NCI-H146 (cell line): ENCODE measurements around the gene LRP10.
"Not testable (repeated sequence)": the region's sequence is repeated elsewhere in the genome, so short reads cannot be mapped to it uniquely, and the experiment has no call there.

Source experiments
- DNase-seq: peaks from one replicate; lab custom pipeline; 2025; lab: John Stamatoyannopoulos, UW

Gene LRP10

DNA sequence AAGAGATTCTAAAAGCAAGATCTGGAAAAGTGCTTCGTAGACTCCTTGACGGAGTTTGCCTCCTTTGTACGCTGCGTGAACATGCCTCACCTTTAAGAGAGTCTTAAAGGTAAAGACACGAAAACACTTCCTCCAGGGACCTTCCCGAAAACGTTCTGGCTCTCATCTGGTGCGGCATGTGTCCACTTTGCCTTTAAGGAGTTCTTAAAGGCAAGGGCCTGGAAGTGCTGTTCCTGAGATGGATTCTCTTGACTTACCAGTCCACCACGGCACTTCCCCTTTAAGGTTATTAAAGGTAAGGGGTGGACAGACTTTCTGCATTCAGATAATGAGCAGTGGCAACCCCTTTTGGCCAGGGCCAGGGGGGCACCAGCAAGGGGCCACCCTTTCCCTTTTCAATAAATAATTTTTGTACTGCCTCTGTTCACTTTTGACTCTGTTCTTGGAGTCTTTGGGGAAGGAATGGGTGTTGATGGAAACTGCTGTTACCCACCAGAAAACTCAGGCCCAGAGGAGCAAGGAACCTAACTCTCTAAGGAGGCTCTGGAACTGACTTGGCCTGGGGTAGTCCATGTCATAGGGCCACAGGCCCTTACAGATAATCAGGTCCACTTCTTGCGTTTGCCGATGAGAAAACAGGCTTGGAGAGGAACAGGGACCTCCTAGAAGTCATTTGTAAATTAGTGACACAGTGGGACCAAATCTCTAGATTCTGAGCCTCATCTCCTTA is 15.9 kb downstream of the LRP10 start:
- peak; percentile 95 for DNase-seq

- DNase-seq: no peak
Measured at GRCh38 chr14:22887990-22888378, 16.4 kb downstream of the LRP10 start.

DNA sequence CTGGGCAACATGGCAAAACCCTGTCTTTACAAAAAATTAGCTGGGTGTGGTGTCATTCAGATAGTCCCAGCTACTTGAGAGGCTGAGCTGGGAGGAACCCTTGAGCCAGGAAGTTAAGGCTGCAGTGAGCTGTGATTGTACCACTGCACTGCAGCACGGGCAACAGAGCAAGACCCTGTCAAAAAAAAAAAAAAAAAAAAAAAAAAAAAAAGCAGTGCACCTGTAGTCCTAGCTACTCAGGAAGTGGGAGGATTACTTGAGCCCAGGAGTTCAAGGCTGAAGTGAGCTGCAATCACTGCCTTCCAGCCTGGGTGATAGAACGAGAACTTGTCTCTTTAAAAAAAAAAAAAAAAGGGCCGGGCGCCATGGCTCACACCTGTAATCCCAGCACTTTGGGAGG is 17.1 kb downstream of the LRP10 start:
- DNase-seq: no peak

DNA sequence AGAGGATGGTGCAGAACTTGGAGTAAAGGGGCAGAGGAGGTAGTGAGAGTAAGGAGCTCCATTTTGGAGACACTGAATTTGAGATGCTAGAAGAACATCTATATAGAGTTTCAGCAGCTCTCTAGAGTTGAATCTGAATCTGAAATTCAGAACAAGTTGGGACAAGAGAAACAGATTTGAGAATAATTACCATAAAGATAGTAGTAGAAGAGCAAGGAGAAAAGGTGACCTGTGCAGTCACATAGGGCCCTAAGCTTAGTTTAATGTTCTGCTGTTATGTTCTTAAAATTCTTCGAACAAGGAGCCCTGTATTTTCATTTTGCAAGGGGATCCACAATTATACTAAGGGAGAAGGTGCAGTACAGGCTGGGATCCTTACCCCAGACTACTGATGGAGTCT is 18.9 kb downstream of the LRP10 start:
- no peak for DNase-seq

GRCh38 chr14:22892488-22892887 is 20.9 kb downstream of the LRP10 start:
- DNase-seq: no peak

DNA sequence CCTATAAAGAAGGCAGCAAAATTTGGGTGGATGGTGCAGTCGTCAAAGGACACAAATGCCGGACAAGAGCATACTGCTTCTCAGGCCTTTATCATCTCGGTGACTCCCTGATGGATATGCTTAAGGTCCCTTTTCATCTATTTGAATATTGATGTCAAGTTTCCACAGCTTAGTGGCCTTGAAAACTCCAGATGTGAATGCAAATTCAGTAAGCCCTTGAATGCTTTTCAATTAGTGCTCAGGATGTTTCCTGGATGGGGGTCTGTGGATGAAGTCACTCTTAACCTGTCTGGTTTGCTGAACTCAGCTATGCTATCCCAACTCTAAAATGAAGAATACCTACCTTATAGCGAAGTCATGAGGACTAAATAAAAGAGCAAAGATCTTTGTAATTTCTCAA is 22.2 kb downstream of the LRP10 start:
- DNase-seq: no peak

DNA sequence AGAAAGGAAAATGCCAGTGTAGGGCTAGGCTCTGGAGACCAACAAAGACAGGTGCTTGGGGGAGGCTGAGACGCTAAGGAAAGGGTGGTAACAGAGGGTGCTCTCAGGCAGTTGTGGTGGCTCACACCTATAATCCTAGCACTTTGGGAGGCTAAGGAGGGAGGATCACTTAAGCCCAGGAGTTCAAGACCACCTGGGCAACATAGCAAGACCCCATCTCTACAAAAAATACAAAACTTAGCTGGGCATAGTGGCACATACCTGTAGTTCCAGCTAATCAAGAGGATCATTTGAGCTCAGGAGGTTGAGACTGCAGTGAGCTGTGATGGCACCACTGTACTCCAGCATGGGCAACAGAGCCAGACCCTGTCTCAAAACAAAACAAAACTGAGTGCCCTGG is 23.9 kb downstream of the LRP10 start:
- no peak for DNase-seq

DNA sequence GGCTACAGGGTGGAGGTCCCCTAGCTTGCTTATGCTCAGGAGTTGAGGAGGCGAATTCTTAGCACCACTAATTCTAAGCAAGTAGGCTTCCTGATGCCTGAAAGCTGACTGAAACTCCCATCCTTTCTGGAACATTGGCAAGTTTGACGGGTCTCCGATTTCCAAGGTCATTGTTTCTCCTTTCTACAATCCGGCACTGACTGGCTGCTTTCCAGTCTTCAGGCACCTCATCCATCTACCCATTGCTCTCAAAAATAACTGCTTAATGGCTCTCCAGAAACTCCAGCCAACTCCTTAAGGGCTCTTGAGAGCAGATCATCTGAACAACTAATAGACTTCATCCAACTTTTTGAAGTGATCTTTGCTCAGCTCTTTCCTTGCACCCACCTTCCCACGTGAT is 24.8 kb downstream of the LRP10 start:
- DNase-seq: no peak

DNA sequence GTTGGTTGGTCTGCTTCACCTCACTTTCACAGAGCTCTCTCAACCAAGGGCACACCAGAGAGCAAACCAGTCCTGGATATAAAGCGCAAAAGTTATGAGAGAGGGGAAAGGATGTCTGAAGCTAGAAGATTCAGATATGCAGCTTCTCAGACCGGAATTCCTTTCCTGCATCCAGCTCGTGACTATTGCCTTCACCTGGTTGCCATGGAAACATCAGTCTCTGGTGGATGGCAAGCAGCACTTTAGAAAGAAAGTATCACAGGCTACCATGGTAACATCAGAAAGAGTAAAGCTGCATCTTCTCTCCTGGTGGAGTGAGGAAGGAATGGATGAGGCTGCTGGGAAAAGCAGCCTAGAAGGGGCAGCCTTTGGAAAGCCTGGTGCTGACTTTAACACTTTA is 25.2 kb downstream of the LRP10 start:
- DNase-seq: no peak

DNA sequence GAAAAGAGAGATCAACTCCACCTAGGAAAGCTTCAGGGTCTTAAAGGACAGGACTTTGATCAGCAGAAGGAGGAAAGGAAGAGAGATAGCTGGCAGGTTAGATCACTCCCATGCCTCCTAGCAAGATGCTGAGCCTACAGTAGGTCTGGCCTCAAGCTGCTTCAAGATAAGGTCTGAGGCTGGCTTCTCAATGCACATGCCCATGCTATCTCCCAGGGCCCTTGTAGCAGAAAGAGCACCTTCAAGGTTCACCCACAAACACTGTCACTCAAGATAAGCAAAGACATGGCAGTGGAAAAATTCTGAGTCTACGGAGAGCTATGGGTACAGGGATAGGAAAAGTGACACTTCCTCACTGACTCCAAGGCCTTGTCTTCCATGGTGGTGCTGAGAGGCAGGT is 25.8 kb downstream of the LRP10 start:
- no peak for DNase-seq

DNA sequence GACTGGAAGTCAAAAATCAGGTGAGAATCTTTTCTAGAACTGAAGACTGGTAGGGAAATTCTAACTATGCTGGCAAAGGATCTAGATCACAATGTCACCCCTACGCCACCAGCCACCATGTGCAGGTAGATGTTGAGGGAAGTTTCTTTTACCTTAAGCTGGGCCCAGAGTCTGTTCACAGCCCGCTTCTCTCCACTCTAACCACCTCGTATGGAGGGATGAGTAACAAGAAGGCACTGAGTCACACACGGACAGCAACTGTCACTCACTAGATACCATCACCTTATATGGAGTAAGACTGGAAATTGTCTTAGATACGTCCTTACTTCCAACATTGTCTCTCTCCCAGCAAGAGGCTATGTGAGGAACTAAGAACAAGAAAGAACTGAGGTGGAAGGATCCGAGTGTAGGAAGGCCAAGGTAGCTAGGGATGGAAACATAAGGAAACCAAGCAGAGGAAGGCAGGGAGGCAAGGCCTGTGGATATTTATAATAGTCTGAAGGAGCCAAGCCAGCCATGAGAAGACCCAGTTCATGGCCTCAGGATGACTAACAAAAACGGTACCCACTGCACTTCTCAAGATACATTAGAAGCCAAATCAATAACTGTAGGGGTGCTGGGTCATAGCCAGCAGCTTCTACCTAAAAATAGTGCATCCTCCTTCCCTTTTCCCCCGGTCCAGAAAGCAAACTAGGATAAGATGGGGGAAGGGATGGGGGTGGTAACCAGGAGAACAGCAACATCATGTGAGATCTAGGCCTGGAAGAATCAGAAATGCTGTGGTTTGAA is 27.0 kb downstream of the LRP10 start:
- DNase-seq: no peak

- peak; percentile 47 for DNase-seq
Measured at GRCh38 chr14:22900081-22900799, 28.7 kb downstream of the LRP10 start.

GRCh38 chr14:22901799-22902198 is 30.3 kb downstream of the LRP10 start:
- no peak for DNase-seq

GRCh38 chr14:22903742-22904087 is 32.2 kb downstream of the LRP10 start:
- DNase-seq: no peak

- DNase-seq: no peak
Measured at GRCh38 chr14:22905627-22906026, 34.1 kb downstream of the LRP10 start.

DNA sequence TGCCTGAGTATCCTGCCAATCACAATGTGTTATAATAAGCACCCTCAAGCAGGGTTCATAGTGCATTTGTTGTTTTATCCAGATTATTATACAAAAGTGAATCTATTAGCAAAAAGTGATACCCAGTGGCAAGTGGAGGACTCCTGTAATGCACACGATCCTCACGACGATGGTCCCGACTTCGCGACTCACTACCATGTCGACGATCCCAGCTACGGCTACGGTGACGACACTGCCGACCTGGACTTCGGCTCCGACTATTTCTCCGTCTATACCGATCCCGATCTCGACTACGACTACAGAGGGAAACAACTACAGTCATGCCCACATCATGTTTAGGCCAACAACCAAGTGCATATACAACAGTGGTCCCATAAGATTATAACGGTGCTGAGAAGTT is 34.5 kb downstream of the LRP10 start:
- DNase-seq: no peak

GRCh38 chr14:22907429-22907828 is 35.9 kb downstream of the LRP10 start:
- DNase-seq: no peak

GRCh38 chr14:22908601-22909000 is 37.1 kb downstream of the LRP10 start:
- DNase-seq: no peak

DNA sequence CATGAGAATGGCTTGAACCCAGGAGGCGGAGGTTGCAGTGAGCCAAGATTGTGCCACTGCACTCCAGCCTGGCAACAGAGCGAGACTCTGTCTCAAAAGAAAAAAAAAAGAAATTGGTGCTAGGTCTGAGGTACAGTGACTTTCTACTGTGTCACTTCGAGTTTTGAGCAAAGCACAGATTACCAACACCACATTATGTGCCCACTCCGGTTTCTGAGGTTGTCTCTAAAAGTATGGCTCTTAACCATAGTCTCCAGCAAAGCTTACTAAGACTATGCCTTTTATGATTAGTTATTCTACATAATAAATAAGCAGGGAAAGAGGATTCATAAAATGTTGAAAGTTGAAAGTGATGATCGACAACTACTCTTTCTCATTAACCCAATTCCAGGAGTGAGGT is 39.4 kb downstream of the LRP10 start:
- DNase-seq: no peak

DNA sequence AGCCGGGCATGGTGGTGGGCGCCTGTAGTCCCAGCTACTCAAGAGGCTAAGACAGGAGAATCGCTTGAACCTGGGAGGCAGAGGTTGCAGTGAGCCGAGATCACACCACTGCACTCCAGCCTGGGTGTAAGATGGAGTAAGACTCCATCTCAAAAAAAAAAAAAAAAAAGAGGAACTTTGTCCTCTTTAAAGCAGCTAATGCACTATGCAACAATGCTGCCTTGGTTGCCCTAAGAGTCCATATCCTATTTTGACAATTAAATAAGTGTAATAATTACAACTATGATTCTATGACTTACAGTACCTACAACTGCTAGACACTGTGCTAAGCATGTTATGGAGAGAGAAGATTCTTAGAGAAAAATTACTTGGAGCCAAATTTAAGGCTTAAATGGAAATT is 43.3 kb downstream of the LRP10 start:
- not testable (repeated sequence) for DNase-seq

GRCh38 chr14:22915886-22916521 is 44.5 kb downstream of the LRP10 start:
- no peak for DNase-seq

- DNase-seq: peak; percentile 99
Measured at GRCh38 chr14:22918804-22919600, 47.5 kb downstream of the LRP10 start, which contains the start of gene RBM23. Gene RBM23 (minus strand): TSS chr14:22919149.
